OCI-LY7 (cell line): ENCODE measurements around the gene STARD3. TPM values are rescaled to one million over a fixed set of nuclear protein-coding genes. Genes with fewer than 3 reads are reported as not detected.

Experiments
- BruUV-seq: library from RNA; stranded (reverse); fragments of 400-500 nt; replicated peaks from 2 replicates; lab custom pipeline; 2021; lab: Mats Ljungman, UMichigan
- CTCF ChIA-PET: fragments of 300-600 bp; sonication (Branson Sonifier 250); formaldehyde crosslinking; loops from one replicate; lab custom pipeline; 2022; ENCODE audit warnings: antibody characterized with exemption; ENCODE audit not compliant: unreplicated experiment; lab: Charles Lee
- POLR2A ChIA-PET: fragments of 300-600 bp; sonication (Branson Sonifier 250); formaldehyde crosslinking; loops from one replicate; lab custom pipeline; 2022; ENCODE audit warnings: antibody characterized with exemption; lab: Charles Lee
- DNase-seq: peaks from one replicate; pipeline ENCODE4 v3.0.0-alpha.2; 2015; ENCODE audit warnings: low spot score
- H2AFZ ChIP-seq: fragments of 200-600 bp; sonication (generic), shearing (Covaris generic); 2 replicates; pipeline ENCODE4 v1.6.1; 2014; ENCODE audit warnings: mild to moderate bottlenecking, antibody characterized with exemption, low read length, moderate library complexity
- H3K27ac ChIP-seq: fragments of 200-600 bp; sonication (generic); 2 replicates; pipeline ENCODE4 v1.5.1; 2014; ENCODE audit warnings: mixed run types, low read depth, mild to moderate bottlenecking, moderate library complexity, low read length, inconsistent platforms; ENCODE audit not compliant: poor library complexity, severe bottlenecking
- H3K36me3 ChIP-seq: fragments of 200-600 bp; sonication (generic); 2 replicates; pipeline ENCODE4 v1.6.1; 2014; ENCODE audit warnings: mild to moderate bottlenecking, antibody characterized with exemption, low read length, moderate library complexity, mixed read lengths; ENCODE audit not compliant: insufficient read depth
- H3K4me1 ChIP-seq: fragments of 200-600 bp; sonication (generic); 2 replicates; pipeline ENCODE4 v1.5.1; 2014; ENCODE audit warnings: mild to moderate bottlenecking, low read length; ENCODE audit not compliant: insufficient read depth, poor library complexity, severe bottlenecking
- H3K4me2 ChIP-seq: fragments of 200-600 bp; sonication (generic); 2 replicates; pipeline ENCODE4 v1.6.1; 2014; ENCODE audit warnings: mild to moderate bottlenecking, low read length
- H3K4me3 ChIP-seq: fragments of 200-600 bp; sonication (generic); 2 replicates; pipeline ENCODE4 v1.5.1; 2014; ENCODE audit warnings: mild to moderate bottlenecking, low read depth, low read length; ENCODE audit not compliant: poor library complexity, severe bottlenecking
- H3K79me2 ChIP-seq: fragments of 200-600 bp; sonication (generic); 2 replicates; pipeline ENCODE4 v1.6.1; 2016; ENCODE audit warnings: low read depth, mild to moderate bottlenecking, low read length, moderate library complexity, mixed read lengths; ENCODE audit not compliant: insufficient read depth
- H3K9me2 ChIP-seq: fragments of 200-600 bp; sonication (generic); 2 replicates; pipeline ENCODE4 v1.6.1; 2016; ENCODE audit warnings: mild to moderate bottlenecking, low read length, mixed read lengths; ENCODE audit not compliant: insufficient read depth
- H3K9me3 ChIP-seq: fragments of 200-600 bp; sonication (generic); 2 replicates; pipeline ENCODE4 v1.6.1; 2014; ENCODE audit warnings: mild to moderate bottlenecking, mixed run types, low read length, mixed read lengths
- H4K20me1 ChIP-seq: fragments of 200-600 bp; sonication (generic); 2 replicates; pipeline ENCODE4 v1.6.1; 2014; ENCODE audit warnings: mild to moderate bottlenecking, antibody characterized with exemption, low read length, moderate library complexity, mixed read lengths; ENCODE audit not compliant: insufficient read depth
- EZH2phosphoT487 ChIP-seq: fragments of 200-600 bp; sonication (generic); IDR thresholded peaks from 2 replicates; pipeline ENCODE4 v1.6.1; 2018; ENCODE audit warnings: low read depth, borderline replicate concordance, mild to moderate bottlenecking, mixed run types, antibody characterized with exemption, low read length, moderate library complexity, mixed read lengths
- intact Hi-C: fragments of 100-400 bp; cut with micrococcal nuclease; formaldehyde crosslinking; loops from one replicate; pipeline ENCODE4 v1.10.0; 2022; ENCODE audit not compliant: unreplicated experiment
- total RNA-seq, 2 experiments: library from RNA; depleted of rRNA in 1 of 2; stranded (reverse); fragments of >200 nt in 1 of 2; shearing (Covaris generic) in 1 of 2; gene quantifications; 2 replicates each; pipeline ENCODE4 v1.2.3, GENCODE V29; 2014 to 2022
- TF ChIP-seq, protein P1 (sequence below): fragments of 200-600 bp; sonication (generic); conservative IDR thresholded peaks from 2 replicates; pipeline ENCODE4 v1.5.1; 2014; ENCODE audit warnings: mild to moderate bottlenecking, antibody characterized with exemption, low read length, moderate library complexity, mixed read lengths

STARD3 gene
- total RNA-seq, 2 experiments from 2014 or later: 36.5 to 54.2 TPM

DNA sequence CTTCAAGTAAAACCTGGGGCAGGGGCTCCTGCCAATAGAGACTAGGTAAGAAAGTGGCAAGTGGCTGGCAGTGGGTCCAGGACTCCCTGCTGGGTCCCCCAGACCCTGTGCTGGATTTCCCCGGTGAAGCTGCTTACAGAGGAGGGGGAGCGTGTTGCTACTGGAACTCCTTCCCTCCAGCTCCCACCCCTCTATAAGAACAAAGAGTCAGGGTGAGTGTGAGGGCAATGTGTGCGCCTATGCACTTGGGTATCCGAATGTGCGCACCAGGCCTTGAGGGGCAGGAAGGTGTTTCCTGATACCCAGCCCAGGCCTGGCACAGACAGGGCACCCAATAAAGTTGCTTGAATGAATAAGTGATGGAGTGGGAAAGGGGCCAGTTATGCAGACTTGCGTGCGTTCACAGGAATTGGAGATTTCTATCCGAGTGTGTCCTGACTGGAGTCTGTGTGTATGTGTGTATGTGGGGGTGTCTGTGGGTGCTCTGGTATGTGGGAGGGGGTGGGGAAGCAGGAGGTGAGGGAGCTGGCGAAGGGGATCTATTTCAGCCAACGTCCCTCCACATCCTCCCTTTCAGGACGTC lies 40.9 kb upstream of the STARD3 start:
- Histone ChIP-seq H2AFZ (no peak overlapping the region), H3K9me3 (no peaks in the 10 kb centered on the region), H3K4me3 (no peak overlapping the region), H3K4me2 (no peak overlapping the region), H3K27ac (no peak overlapping the region), H4K20me1 (no peaks in the 10 kb centered on the region), H3K36me3 (no peaks in the 10 kb centered on the region), H3K4me1 (no peaks in the 10 kb centered on the region), H3K79me2 (no peaks in the 10 kb centered on the region), H3K9me2 (no peaks in the 10 kb centered on the region)
- DNase-seq: no peak
- intact Hi-C loops: no loop called here
- TF ChIP-seq EZH2phosphoT487: no peak
- TF ChIP-seq, protein P1, sequence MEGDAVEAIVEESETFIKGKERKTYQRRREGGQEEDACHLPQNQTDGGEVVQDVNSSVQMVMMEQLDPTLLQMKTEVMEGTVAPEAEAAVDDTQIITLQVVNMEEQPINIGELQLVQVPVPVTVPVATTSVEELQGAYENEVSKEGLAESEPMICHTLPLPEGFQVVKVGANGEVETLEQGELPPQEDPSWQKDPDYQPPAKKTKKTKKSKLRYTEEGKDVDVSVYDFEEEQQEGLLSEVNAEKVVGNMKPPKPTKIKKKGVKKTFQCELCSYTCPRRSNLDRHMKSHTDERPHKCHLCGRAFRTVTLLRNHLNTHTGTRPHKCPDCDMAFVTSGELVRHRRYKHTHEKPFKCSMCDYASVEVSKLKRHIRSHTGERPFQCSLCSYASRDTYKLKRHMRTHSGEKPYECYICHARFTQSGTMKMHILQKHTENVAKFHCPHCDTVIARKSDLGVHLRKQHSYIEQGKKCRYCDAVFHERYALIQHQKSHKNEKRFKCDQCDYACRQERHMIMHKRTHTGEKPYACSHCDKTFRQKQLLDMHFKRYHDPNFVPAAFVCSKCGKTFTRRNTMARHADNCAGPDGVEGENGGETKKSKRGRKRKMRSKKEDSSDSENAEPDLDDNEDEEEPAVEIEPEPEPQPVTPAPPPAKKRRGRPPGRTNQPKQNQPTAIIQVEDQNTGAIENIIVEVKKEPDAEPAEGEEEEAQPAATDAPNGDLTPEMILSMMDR: no peak
- ChIA-PET POLR2A (no interaction called here), CTCF (no interaction called here)
- no TSS peak for BruUV-seq

DNA sequence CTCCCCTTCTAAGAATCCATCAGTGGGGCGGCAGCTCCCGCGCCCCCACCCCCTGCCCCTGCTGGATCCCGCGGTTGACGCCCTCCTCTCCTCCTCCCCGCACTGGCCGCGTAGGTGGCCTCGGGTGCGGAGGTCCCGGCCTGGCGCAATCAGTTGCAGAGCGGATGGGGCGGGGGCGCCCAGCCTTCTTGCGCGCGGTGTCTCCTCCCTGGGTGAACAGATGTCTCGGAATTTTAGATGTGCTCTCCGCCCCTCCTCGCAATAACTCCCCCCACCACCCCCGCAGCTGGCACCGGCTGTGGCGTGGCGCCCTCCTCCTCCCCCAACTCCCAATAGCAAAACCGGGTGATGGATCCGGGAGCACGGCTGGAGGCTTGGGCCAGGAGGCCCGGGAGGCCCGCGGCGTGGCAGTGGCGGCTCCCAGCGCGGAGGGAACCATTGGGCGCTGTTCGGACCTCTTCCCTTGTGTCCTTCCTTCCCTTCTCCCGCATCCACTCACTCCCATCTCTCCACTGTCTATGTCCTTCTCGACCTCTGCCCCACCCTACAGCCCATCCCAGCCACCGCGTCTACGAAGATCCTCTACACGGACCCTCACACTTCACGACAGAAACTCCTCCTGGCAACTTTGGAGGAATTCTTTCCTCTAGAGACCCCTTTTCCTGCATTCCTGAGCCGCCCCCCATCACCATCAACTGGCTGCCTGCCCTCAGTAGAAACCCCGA lies 40.2 kb upstream of the STARD3 start:
- CTCF ChIA-PET: no interaction called here

More for the DNA sequence above, 40.2 kb upstream of the STARD3 start:
- Histone ChIP-seq H3K36me3 (no peaks in the 10 kb centered on the region), H3K9me3 (no peaks in the 10 kb centered on the region), H3K9me2 (no peaks in the 10 kb centered on the region), H3K27ac (no peak overlapping the region), H3K79me2 (no peaks in the 10 kb centered on the region), H3K4me3 (no peak overlapping the region), H3K4me1 (no peaks in the 10 kb centered on the region), H4K20me1 (no peaks in the 10 kb centered on the region), H2AFZ (no peak overlapping the region), H3K4me2 (no peak overlapping the region)
- POLR2A ChIA-PET: no interaction called here
- TF ChIP-seq, protein P1: no peak
- intact Hi-C loops: no loop called here
- no TSS peak for BruUV-seq
- no peak for DNase-seq
